Testis (tissue), 3 donors: ENCODE results near the gene KCNAB1. TPM values are rescaled to one million over a fixed set of nuclear protein-coding genes. Genes with fewer than 3 reads are reported as not detected.
A peak's percentile ranks its signal among the peaks of the same experiment; 100 is the strongest.

Source experiments
- DNase-seq: peaks from one replicate; pipeline ENCODE4 v3.0.0-alpha.2; 2019
- H3K27ac ChIP-seq, 2 donors: fragments of 200-600 bp; sonication (generic); one replicate each; pipeline ENCODE4 v1.5.1; 2019
- H3K27me3 ChIP-seq: fragments of 200-600 bp; sonication (generic); one replicate; pipeline ENCODE4 v1.5.1; 2019
- H3K36me3 ChIP-seq: fragments of 200-600 bp; sonication (generic); one replicate; pipeline ENCODE4 v1.5.1; 2017; ENCODE audit warnings: low read depth; ENCODE audit errors: missing control alignments
- H3K4me1 ChIP-seq: fragments of 200-600 bp; sonication (generic); one replicate; pipeline ENCODE4 v1.5.1; 2019
- H3K4me3 ChIP-seq, 2 donors: fragments of 200-600 bp; sonication (generic); one replicate each; pipeline ENCODE4 v1.5.1; 2017 to 2019
- H3K9me3 ChIP-seq: fragments of 200-600 bp; sonication (generic); one replicate; pipeline ENCODE4 v1.5.1; 2017
- POLR2A ChIP-seq: fragments of 450-650 bp; IDR thresholded peaks from one replicate; pipeline ENCODE4 v1.6.1; 2017; ENCODE audit warnings: antibody characterized with exemption, mild to moderate bottlenecking, moderate library complexity
- WGBS, 2 donors: methylation state at CpG; one replicate each; pipeline ENCODE4 v1.1.5; 2018; 5-methylcytosine and 5-hydroxymethylcytosine counted together
- intact Hi-C: fragments of 100-400 bp; cut with DNase I; formaldehyde crosslinking; loops from one replicate; pipeline ENCODE4 v1.15.1; 2023; ENCODE audit warnings: low total_unique reads
- polyA plus RNA-seq: library from polyadenylated mRNA; stranded (reverse); fragments of 350-450 nt; fragmentation: Illumina TruSeq; extraction: RNeasy Lipid Tissue Mini Kit (QIAGEN cat#74804); gene quantifications from one replicate; pipeline ENCODE4 v1.2.3, GENCODE V29; 2014; ENCODE audit warnings: low read depth, low replicate concordance; ENCODE audit not compliant: insufficient read depth
- total RNA-seq, 2 donors: library from RNA; depleted of rRNA; stranded (reverse); fragments of >200 nt; gene quantifications; one replicate each; pipeline ENCODE4 v1.2.3, GENCODE V29; 2016
- TF ChIP-seq, protein P1 (sequence below), 3 experiments: fragments of 450-650 bp in 2 of 3; fragments of 200-600 bp in 1 of 3; sonication (generic) in 1 of 3; IDR thresholded peaks; one replicate each; pipeline ENCODE4 v1.5.1; 2016 to 2019; ENCODE audit warnings: antibody characterized with exemption in 3 of 3, mild to moderate bottlenecking in 2 of 3, moderate library complexity in 1 of 3

KCNAB1 gene
- total and polyA plus RNA-seq, 3 donors from 2014 or later, result 3.8 to 8.9 (median 5.7) TPM

DNA sequence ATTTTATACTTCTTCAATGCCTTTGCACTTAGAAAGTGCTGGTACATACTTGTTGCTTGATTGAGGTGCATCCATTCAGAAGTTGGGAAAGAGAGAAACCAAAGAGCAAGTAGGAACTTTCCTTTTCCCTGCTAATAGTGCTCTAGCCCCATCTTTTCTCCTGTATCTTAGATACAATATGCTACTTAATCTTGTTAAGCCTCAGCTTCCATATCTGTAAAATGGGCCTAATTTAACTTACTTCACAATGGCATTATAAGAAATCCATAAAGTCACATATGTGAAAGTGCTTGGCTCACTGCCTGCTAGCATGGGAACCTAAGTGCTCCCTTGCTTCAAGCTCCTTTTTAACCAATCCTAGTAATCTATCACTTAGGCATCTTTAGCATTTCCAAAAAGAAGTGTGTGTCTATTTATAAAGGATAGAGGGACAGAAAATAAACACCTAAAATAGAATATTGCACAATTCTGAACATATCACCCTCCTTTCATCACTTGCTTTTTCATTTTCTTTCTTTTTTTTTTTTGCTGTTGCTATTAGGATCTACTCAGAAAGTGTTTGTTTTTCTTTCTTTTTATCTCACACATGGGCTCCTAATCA lies 28.1 kb downstream of the KCNAB1 start:
- Histone ChIP-seq H3K9me3 (no peaks in the 10 kb centered on the region), H3K27ac (peak overlapping the region; percentile 59 to 77), H3K36me3 (no peaks in the 10 kb centered on the region), H3K27me3 (no peaks in the 10 kb centered on the region), H3K4me3 (no peak overlapping the region), H3K4me1 (peaks cover 19% of the 10 kb centered on the region)
- intact Hi-C loops, result no loop called here
- no peak for TF ChIP-seq POLR2A
- TF ChIP-seq, protein P1, sequence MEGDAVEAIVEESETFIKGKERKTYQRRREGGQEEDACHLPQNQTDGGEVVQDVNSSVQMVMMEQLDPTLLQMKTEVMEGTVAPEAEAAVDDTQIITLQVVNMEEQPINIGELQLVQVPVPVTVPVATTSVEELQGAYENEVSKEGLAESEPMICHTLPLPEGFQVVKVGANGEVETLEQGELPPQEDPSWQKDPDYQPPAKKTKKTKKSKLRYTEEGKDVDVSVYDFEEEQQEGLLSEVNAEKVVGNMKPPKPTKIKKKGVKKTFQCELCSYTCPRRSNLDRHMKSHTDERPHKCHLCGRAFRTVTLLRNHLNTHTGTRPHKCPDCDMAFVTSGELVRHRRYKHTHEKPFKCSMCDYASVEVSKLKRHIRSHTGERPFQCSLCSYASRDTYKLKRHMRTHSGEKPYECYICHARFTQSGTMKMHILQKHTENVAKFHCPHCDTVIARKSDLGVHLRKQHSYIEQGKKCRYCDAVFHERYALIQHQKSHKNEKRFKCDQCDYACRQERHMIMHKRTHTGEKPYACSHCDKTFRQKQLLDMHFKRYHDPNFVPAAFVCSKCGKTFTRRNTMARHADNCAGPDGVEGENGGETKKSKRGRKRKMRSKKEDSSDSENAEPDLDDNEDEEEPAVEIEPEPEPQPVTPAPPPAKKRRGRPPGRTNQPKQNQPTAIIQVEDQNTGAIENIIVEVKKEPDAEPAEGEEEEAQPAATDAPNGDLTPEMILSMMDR (IDR thresholded peaks at IDR 0.05), result no peak
- DNase-seq, result no peak

DNA sequence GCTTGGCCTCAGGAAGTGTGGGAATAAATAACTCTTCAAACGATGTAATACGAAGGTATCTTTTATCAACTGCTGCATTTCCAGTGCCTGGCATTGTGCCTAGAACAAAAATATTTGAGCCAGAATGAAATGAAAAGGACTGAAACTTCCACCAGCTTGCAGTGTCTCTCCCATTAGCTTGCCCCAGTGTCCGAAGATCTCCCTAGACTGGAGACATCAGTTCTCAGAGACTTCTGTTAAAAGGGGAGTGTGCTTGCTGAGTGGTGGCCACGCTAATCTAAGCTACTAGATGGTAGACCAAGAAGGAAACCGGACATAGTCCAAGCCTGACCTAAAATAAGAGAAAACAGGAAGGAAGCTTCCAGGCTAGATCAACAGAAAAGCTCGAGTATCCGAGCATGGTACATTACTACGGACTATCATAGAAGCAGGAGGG lies 28.6 kb downstream of the KCNAB1 start:
- H3K27ac ChIP-seq, result peak overlapping the region; percentile 59 to 77
- no peaks in the 10 kb centered on the region for H3K9me3 ChIP-seq
- intact Hi-C loops, result no loop called here
- DNase-seq, result peak; percentile 32
- no peaks in the 10 kb centered on the region for H3K27me3 ChIP-seq
- H3K4me3 ChIP-seq, result no peak overlapping the region
- H3K4me1 ChIP-seq, result peaks cover 19% of the 10 kb centered on the region
- 39% methylated on average over 8 of the region's 8 CpGs for WGBS, 2 donors
- no peaks in the 10 kb centered on the region for H3K36me3 ChIP-seq
- TF ChIP-seq, protein P1 (IDR thresholded peaks at IDR 0.05), result no peak
- TF ChIP-seq POLR2A, result no peak

DNA sequence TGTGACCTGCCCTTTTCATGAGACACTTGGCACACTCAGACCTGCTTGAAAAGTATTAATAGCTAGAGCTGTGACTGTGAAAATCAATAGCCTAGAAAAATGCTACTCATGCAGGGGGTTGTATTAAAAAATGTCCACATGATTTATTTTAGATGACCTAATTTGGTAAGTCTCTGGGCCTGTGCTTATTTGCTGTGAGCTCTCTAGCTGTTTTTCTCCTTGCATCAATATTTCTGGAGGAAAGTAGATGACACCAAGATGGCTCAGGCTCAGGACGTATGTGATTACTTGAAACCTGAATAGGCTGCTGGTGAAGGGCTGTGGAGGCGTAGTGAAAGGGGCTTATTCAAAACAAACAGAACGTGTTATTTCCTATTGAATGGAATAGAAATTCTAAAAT lies 29.5 kb downstream of the KCNAB1 start:
- intact Hi-C loops, result loop anchor here (10.0 kb wide), 1 partner anchor 365 kb away; no protein-coding TSS in a partner anchor
- H3K9me3 ChIP-seq, result no peaks in the 10 kb centered on the region
- H3K4me1 ChIP-seq, result peaks cover 19% of the 10 kb centered on the region
- WGBS, 2 donors, result 88 to 93% methylated on average over 3 of the region's 3 CpGs
- no peak overlapping the region for H3K4me3 ChIP-seq
- H3K27me3 ChIP-seq, result no peaks in the 10 kb centered on the region
- TF ChIP-seq, protein P1 (IDR thresholded peaks at IDR 0.05), result no peak
- no peak for TF ChIP-seq POLR2A
- no peak for DNase-seq
- no peaks in the 10 kb centered on the region for H3K36me3 ChIP-seq
- H3K27ac ChIP-seq, result peak overlapping the region in 1 of 2 donors; percentile 23

DNA sequence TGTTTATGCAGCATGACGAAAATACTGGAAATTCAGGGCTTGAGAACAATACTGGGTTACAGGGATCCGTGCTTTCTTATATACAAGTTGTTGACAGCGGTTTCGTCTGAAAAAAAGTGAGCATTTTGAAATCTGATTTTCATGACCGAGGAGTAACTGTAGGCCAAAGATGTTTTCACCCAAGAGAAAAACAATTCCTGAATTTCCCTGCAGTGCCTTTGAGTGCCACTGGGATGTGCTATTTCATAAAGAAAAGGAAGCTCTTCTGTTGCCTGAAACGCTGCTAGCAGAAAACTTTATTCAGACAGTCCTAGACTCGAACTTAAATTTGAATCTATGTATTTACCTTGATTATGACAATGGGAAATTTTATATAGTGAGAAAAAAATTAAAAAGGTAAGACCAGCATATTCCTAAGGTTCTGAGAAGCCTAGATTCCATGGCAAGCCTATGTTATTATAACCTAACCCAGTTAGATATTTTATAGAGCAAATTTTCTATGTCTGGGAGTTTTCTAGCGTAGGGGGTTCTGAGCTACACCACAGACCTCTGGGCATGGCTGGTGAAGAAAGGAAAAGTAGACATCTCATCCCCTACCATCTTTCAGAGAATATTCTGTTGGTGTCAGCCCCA lies 30.2 kb downstream of the KCNAB1 start:
- no peak overlapping the region for H3K4me3 ChIP-seq
- H3K27me3 ChIP-seq, result no peaks in the 10 kb centered on the region
- H3K27ac ChIP-seq, result peak overlapping the region in 1 of 2 donors; percentile 23
- peaks cover 19% of the 10 kb centered on the region for H3K4me1 ChIP-seq
- H3K36me3 ChIP-seq, result no peaks in the 10 kb centered on the region
- WGBS, 2 donors, result 39 to 43% methylated on average over 8 of the region's 8 CpGs
- intact Hi-C loops, result loop anchor here (10.0 kb wide), 1 partner anchor 364 kb away; no protein-coding TSS in a partner anchor
- no peak for TF ChIP-seq POLR2A
- TF ChIP-seq, protein P1 (IDR thresholded peaks at IDR 0.05), result peak; percentile 83 to 95 (median 95)
- DNase-seq, result peak; percentile 71
- H3K9me3 ChIP-seq, result no peaks in the 10 kb centered on the region
